H9 (cell line): ENCODE data around the gene PROP1. TPM values are rescaled to one million over a fixed set of nuclear protein-coding genes. Genes with fewer than 3 reads are reported as not detected.

ENCODE experiments used
- DNase-seq: peaks from one replicate; pipeline ENCODE4 v3.0.0-alpha.2; 2017
- H2AFZ ChIP-seq: one replicate; pipeline ENCODE4 v1.6.1; 2013; ENCODE audit warnings: mild to moderate bottlenecking, low read length, control low read depth, moderate library complexity
- H2AK5ac ChIP-seq: 2 replicates; pipeline ENCODE4 v1.6.1; 2013; ENCODE audit warnings: low read length, control low read depth, mixed read lengths; ENCODE audit not compliant: insufficient read length
- H2BK120ac ChIP-seq: one replicate; pipeline ENCODE4 v1.6.1; 2013; ENCODE audit warnings: low read depth, mild to moderate bottlenecking, low read length, control low read depth, inconsistent platforms; ENCODE audit not compliant: poor library complexity, severe bottlenecking
- H2BK12ac ChIP-seq: 2 replicates; pipeline ENCODE4 v1.6.1; 2013; ENCODE audit warnings: low read length, control low read depth, mixed read lengths, low read depth; ENCODE audit not compliant: insufficient read length
- H2BK15ac ChIP-seq: 2 replicates; pipeline ENCODE4 v1.6.1; 2013; ENCODE audit warnings: low read depth, low read length, control low read depth
- H2BK20ac ChIP-seq: one replicate; pipeline ENCODE4 v1.6.1; 2013; ENCODE audit warnings: low read depth, mild to moderate bottlenecking, low read length, control low read depth, inconsistent platforms; ENCODE audit not compliant: poor library complexity, severe bottlenecking
- H2BK5ac ChIP-seq: 2 replicates; pipeline ENCODE4 v1.6.1; 2013; ENCODE audit warnings: low read length, control low read depth, mixed read lengths; ENCODE audit not compliant: insufficient read length
- H3K14ac ChIP-seq: 2 replicates; pipeline ENCODE4 v1.6.1; 2013; ENCODE audit warnings: low read length, control low read depth; ENCODE audit not compliant: insufficient read depth
- H3K18ac ChIP-seq: 2 replicates; pipeline ENCODE4 v1.6.1; 2013; ENCODE audit warnings: low read depth, mild to moderate bottlenecking, mixed read lengths, low read length, control low read depth; ENCODE audit not compliant: insufficient read length
- H3K23ac ChIP-seq: 2 replicates; pipeline ENCODE4 v1.6.1; 2013; ENCODE audit warnings: low read length, control low read depth, mixed read lengths, low read depth; ENCODE audit not compliant: insufficient read length
- H3K23me2 ChIP-seq: 2 replicates; pipeline ENCODE4 v1.6.1; 2013; ENCODE audit warnings: low read depth, mild to moderate bottlenecking, mixed read lengths, low read length, control low read depth; ENCODE audit not compliant: insufficient read length, poor library complexity, severe bottlenecking
- H3K27ac ChIP-seq: 2 replicates; pipeline ENCODE4 v1.5.1; 2013; ENCODE audit warnings: low read length, control low read depth, mixed read lengths, low read depth; ENCODE audit not compliant: insufficient read length
- H3K27me3 ChIP-seq: 2 replicates; pipeline ENCODE4 v1.6.1; 2013; ENCODE audit warnings: low read length, control low read depth, inconsistent platforms; ENCODE audit not compliant: insufficient read depth
- H3K4ac ChIP-seq: 2 replicates; pipeline ENCODE4 v1.6.1; 2013; ENCODE audit warnings: low read depth, mild to moderate bottlenecking, control low read depth, inconsistent platforms, low read length, moderate library complexity
- H3K4me1 ChIP-seq: 2 replicates; pipeline ENCODE4 v1.6.1; 2013; ENCODE audit warnings: low read length, control low read depth, inconsistent platforms; ENCODE audit not compliant: insufficient read depth
- H3K4me2 ChIP-seq: 2 replicates; pipeline ENCODE4 v1.6.1; 2013; ENCODE audit warnings: low read length, control low read depth, mixed read lengths; ENCODE audit not compliant: insufficient read length, insufficient read depth
- H3K56ac ChIP-seq: 2 replicates; pipeline ENCODE4 v1.6.1; 2013; ENCODE audit warnings: low read depth, mild to moderate bottlenecking, mixed read lengths, low read length, control low read depth; ENCODE audit not compliant: insufficient read length
- H3K79me1 ChIP-seq: 2 replicates; pipeline ENCODE4 v1.6.1; 2013; ENCODE audit warnings: low read depth, mild to moderate bottlenecking, moderate library complexity, low read length, control low read depth, inconsistent platforms; ENCODE audit not compliant: insufficient read depth, poor library complexity, severe bottlenecking
- H3K79me2 ChIP-seq: 2 replicates; pipeline ENCODE4 v1.6.1; 2013; ENCODE audit warnings: low read length, control low read depth, inconsistent platforms; ENCODE audit not compliant: insufficient read depth
- H3K9ac ChIP-seq: 2 replicates; pipeline ENCODE4 v1.6.1; 2013; ENCODE audit warnings: low read length, control low read depth, mixed read lengths; ENCODE audit not compliant: insufficient read length; ENCODE audit errors: extremely low read depth
- H3K9me3 ChIP-seq: one replicate; pipeline ENCODE4 v1.6.1; 2013; ENCODE audit warnings: low read depth, low read length, inconsistent platforms; ENCODE audit not compliant: control insufficient read depth
- H3T11ph ChIP-seq: one replicate; pipeline ENCODE4 v1.6.1; 2013; ENCODE audit warnings: mild to moderate bottlenecking, low read length, control low read depth, inconsistent platforms
- H4K20me1 ChIP-seq: one replicate; pipeline ENCODE4 v1.6.1; 2013; ENCODE audit not compliant: control insufficient read depth, insufficient read length, insufficient read depth
- H4K5ac ChIP-seq: 2 replicates; pipeline ENCODE4 v1.6.1; 2013; ENCODE audit warnings: low read depth, mild to moderate bottlenecking, mixed read lengths, low read length, control low read depth; ENCODE audit not compliant: insufficient read length
- H4K8ac ChIP-seq: replicated peaks from 2 replicates; pipeline ENCODE4 v1.6.1; 2013; ENCODE audit warnings: low read length, control low read depth, mixed read lengths, low read depth; ENCODE audit not compliant: insufficient read length
- H4K91ac ChIP-seq: 2 replicates; pipeline ENCODE4 v1.6.1; 2013; ENCODE audit warnings: low read depth, mild to moderate bottlenecking, moderate library complexity, mixed read lengths, low read length, control low read depth; ENCODE audit not compliant: insufficient read length
- H3K27ac Mint-ChIP-seq, 3 experiments: 2 replicates in 2 of 3; 3 replicates in 1 of 3; pipeline ENCODE4 v1.8.0; 2020 to 2021; ENCODE audit warnings: mixed read lengths in 3 of 3, mild to moderate bottlenecking in 1 of 3, moderate library complexity in 1 of 3
- H3K27me3 Mint-ChIP-seq: 2 replicates; pipeline ENCODE4 v1.8.0; 2021; ENCODE audit warnings: low read depth, mild to moderate bottlenecking, moderate library complexity, mixed read lengths
- H3K36me3 Mint-ChIP-seq, 3 experiments: 2 replicates in 2 of 3; 3 replicates in 1 of 3; pipeline ENCODE4 v1.8.0; 2020 to 2021; ENCODE audit warnings: low read depth in 3 of 3, mixed read lengths in 3 of 3; ENCODE audit not compliant: insufficient read depth in 1 of 3
- H3K4me1 Mint-ChIP-seq, 2 experiments: 2 replicates each; pipeline ENCODE4 v1.8.0; 2020; ENCODE audit warnings: mixed read lengths in 2 of 2
- H3K4me3 Mint-ChIP-seq, 2 experiments: 2 replicates in 1 of 2; 3 replicates in 1 of 2; pipeline ENCODE4 v1.8.0; 2020 to 2021; ENCODE audit warnings: mild to moderate bottlenecking in 2 of 2, mixed read lengths in 2 of 2, moderate library complexity in 1 of 2
- H3K9me3 Mint-ChIP-seq, 2 experiments: 2 replicates in 1 of 2; 3 replicates in 1 of 2; pipeline ENCODE4 v1.8.0; 2020; ENCODE audit warnings: mild to moderate bottlenecking in 2 of 2, mixed read lengths in 2 of 2, moderate library complexity in 1 of 2
- WGBS: extraction: QIAGEN DNeasy Blood & Tissue Kit; methylation state at CpG from one replicate; pipeline ENCODE4 v1.1.7; 2013; ENCODE audit warnings: missing lambda C conversion rate, low lambda C conversion rate, mixed read lengths; ENCODE audit not compliant: insufficient read length; ENCODE audit errors: extremely low coverage; 5-methylcytosine and 5-hydroxymethylcytosine counted together
- total RNA-seq: library from RNA; stranded (reverse); gene quantifications from 2 replicates; pipeline ENCODE4 v1.2.1, GENCODE V29; 2021
- TF ChIP-seq, protein P1 (sequence below): fragments of 200-600 bp; sonication (generic); conservative IDR thresholded peaks from 3 replicates; pipeline ENCODE4 v1.8.0; 2021; ENCODE audit warnings: antibody characterized with exemption, mild to moderate bottlenecking

Gene PROP1
- total RNA-seq, 1 experiment from 2014 or later = not detected

DNA sequence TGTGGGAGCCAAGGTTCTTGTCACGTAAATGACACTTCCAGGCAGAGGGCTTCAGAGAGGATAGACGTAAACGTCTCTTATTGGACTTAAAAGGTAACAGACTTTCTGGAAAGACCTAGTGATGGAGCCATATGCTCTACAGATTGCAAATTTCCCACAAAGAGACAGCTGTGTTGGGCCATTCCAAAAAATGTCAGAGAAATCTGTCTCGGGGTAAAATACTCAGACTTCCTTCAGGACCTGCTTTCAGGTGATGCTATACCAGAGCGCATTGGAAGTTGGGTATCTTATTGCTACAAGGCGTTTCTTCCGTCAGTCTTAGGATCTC lies 29.2 kb downstream of the PROP1 start:
- peaks cover 16 to 27% of the 10 kb centered on the region in 2 experiments for H3K9me3 Mint-ChIP-seq
- no peak overlapping the region for H3T11ph ChIP-seq
- H2BK15ac ChIP-seq = no peak overlapping the region
- no peak overlapping the region for H3K27ac Mint-ChIP-seq
- no peak overlapping the region for H3K4me2 ChIP-seq
- H4K20me1 ChIP-seq = no peaks in the 10 kb centered on the region
- no peaks in the 10 kb centered on the region for H3K4me1 ChIP-seq
- H4K5ac ChIP-seq = no peak overlapping the region
- no peak overlapping the region for H3K18ac ChIP-seq
- no peak overlapping the region for H3K23ac ChIP-seq
- peaks cover 15% of the 10 kb centered on the region for H3K27me3 Mint-ChIP-seq
- H3K4me3 Mint-ChIP-seq = no peak overlapping the region
- peaks cover 9 to 12% of the 10 kb centered on the region in 2 experiments for H3K4me1 Mint-ChIP-seq
- H3K27me3 ChIP-seq = no peaks in the 10 kb centered on the region
- no peak overlapping the region for H4K91ac ChIP-seq
- H2AK5ac ChIP-seq = no peak overlapping the region
- no peaks in the 10 kb centered on the region for H3K23me2 ChIP-seq
- H3K79me2 ChIP-seq = no peaks in the 10 kb centered on the region
- no peak overlapping the region for H3K4ac ChIP-seq
- no peak overlapping the region for H3K56ac ChIP-seq
- H3K27ac ChIP-seq = no peak overlapping the region
- H2AFZ ChIP-seq = no peak overlapping the region
- H2BK120ac ChIP-seq = no peak overlapping the region
- H2BK12ac ChIP-seq = no peak overlapping the region
- H2BK5ac ChIP-seq = no peak overlapping the region
- H3K9ac ChIP-seq = no peak overlapping the region
- H3K14ac ChIP-seq = no peak overlapping the region
- H4K8ac ChIP-seq = no peak overlapping the region
- no peaks in the 10 kb centered on the region for H3K79me1 ChIP-seq
- H2BK20ac ChIP-seq = no peak overlapping the region
- no CpG with 5 or more reads among the region's 7 CpGs for WGBS
- H3K9me3 ChIP-seq = no peaks in the 10 kb centered on the region
- TF ChIP-seq, protein P1, sequence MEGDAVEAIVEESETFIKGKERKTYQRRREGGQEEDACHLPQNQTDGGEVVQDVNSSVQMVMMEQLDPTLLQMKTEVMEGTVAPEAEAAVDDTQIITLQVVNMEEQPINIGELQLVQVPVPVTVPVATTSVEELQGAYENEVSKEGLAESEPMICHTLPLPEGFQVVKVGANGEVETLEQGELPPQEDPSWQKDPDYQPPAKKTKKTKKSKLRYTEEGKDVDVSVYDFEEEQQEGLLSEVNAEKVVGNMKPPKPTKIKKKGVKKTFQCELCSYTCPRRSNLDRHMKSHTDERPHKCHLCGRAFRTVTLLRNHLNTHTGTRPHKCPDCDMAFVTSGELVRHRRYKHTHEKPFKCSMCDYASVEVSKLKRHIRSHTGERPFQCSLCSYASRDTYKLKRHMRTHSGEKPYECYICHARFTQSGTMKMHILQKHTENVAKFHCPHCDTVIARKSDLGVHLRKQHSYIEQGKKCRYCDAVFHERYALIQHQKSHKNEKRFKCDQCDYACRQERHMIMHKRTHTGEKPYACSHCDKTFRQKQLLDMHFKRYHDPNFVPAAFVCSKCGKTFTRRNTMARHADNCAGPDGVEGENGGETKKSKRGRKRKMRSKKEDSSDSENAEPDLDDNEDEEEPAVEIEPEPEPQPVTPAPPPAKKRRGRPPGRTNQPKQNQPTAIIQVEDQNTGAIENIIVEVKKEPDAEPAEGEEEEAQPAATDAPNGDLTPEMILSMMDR = no peak
- H3K36me3 Mint-ChIP-seq = peaks cover 16 to 43% (median 30%) of the 10 kb centered on the region in 3 experiments
- no peak for DNase-seq
